H4 (cell line): ENCODE data around the gene LDLRAD4. TPM values are rescaled to one million over a fixed set of nuclear protein-coding genes. Genes with fewer than 3 reads are reported as not detected.

Experiments used
- DNase-seq: peaks from one replicate; pipeline ENCODE4 v3.0.0-alpha.2; 2015; ENCODE audit warnings: low spot score
- total RNA-seq: library from RNA; depleted of rRNA; stranded (reverse); fragments of >200 nt; shearing (Covaris generic); gene quantifications from 2 replicates; pipeline ENCODE4 v1.2.3, GENCODE V29; 2014

LDLRAD4 gene
- total RNA-seq, 1 experiment from 2014 or later, result 6.9 TPM

GRCh38 chr18:13549880-13550232 lies 331.3 kb downstream of the LDLRAD4 start:
- no peak for DNase-seq

GRCh38 chr18:13550418-13551304 lies 332.1 kb downstream of the LDLRAD4 start:
- DNase-seq, result no peak

GRCh38 chr18:13551305-13551603 lies 332.7 kb downstream of the LDLRAD4 start:
- no peak for DNase-seq

- DNase-seq, result no peak
Observed at GRCh38 chr18:13551841-13552733, 333.5 kb downstream of the LDLRAD4 start.

GRCh38 chr18:13553449-13553848 lies 334.9 kb downstream of the LDLRAD4 start:
- DNase-seq, result no peak

GRCh38 chr18:13555192-13555591 lies 336.6 kb downstream of the LDLRAD4 start:
- no peak for DNase-seq

- DNase-seq, result no peak
Observed at GRCh38 chr18:13555865-13556264, 337.3 kb downstream of the LDLRAD4 start.

- DNase-seq, result no peak
Observed at GRCh38 chr18:13556502-13556901, 337.9 kb downstream of the LDLRAD4 start.

- DNase-seq, result peak; percentile 27
Observed at GRCh38 chr18:13558124-13558523, 339.6 kb downstream of the LDLRAD4 start.

- DNase-seq, result no peak
Observed at GRCh38 chr18:13558790-13559189, 340.2 kb downstream of the LDLRAD4 start.

GRCh38 chr18:13559754-13560153 lies 341.2 kb downstream of the LDLRAD4 start:
- DNase-seq, result no peak

- no peak for DNase-seq
Observed at GRCh38 chr18:13560306-13560705, 341.7 kb downstream of the LDLRAD4 start.

- DNase-seq, result no peak
Observed at GRCh38 chr18:13562494-13563029, 344.0 kb downstream of the LDLRAD4 start.

- no peak for DNase-seq
Observed at GRCh38 chr18:13563390-13563805, 344.8 kb downstream of the LDLRAD4 start.

GRCh38 chr18:13564579-13564978 lies 346.0 kb downstream of the LDLRAD4 start:
- no peak for DNase-seq

GRCh38 chr18:13565228-13565627 lies 346.7 kb downstream of the LDLRAD4 start:
- no peak for DNase-seq

- DNase-seq, result no peak
Observed at GRCh38 chr18:13566941-13567746, 348.6 kb downstream of the LDLRAD4 start.

- no peak for DNase-seq
Observed at GRCh38 chr18:13568443-13569392, 350.2 kb downstream of the LDLRAD4 start.

GRCh38 chr18:13570216-13570615 lies 351.7 kb downstream of the LDLRAD4 start:
- no peak for DNase-seq

GRCh38 chr18:13570856-13571495 lies 352.4 kb downstream of the LDLRAD4 start:
- no peak for DNase-seq
